Stimulated activated CD4-positive, alpha-beta T cell treated with anti-CD3 and anti-CD28 coated beads, Interleukin-12 subunit alpha, Interleukin-12 subunit beta, amount 100 ng/mL, for 48 hours (primary cell): ENCODE measurements around the gene NPIPB2.
"Not testable (repeated sequence)": the region's sequence is repeated elsewhere in the genome, so short reads cannot be mapped to it uniquely, and the experiment has no call there.

Experiments
- DNase-seq, 3 donors: peaks; one replicate each; pipeline ENCODE4 v3.0.0-alpha.2; 2020; ENCODE audit warnings: low read depth in 2 of 3, low spot score in 1 of 3

NPIPB2 gene

DNA sequence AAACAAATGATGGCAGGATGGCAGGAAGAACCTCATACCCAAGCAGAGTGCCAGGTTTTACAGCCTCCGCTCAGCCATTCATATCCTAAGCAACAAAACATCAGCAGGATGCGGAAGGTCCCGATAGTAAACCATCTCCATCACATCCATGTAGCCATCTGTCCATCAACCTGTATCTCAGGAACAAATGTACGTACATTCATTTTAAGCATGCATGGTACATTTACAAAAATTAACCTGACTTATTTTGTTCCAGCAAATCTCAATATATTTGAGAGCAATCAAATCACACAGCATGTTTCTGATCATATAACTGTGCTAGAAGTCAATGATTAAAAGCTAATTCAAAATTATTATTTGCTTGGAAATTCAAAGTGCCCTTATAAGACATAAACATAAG lies at the start of gene NPIPB2:
TSS of gene NPIPB2 (minus strand) at position 101 of the 400 bp plus-strand sequence. CDS start at position 101, 0 bp downstream.
- DNase-seq: not testable (repeated sequence)

DNA sequence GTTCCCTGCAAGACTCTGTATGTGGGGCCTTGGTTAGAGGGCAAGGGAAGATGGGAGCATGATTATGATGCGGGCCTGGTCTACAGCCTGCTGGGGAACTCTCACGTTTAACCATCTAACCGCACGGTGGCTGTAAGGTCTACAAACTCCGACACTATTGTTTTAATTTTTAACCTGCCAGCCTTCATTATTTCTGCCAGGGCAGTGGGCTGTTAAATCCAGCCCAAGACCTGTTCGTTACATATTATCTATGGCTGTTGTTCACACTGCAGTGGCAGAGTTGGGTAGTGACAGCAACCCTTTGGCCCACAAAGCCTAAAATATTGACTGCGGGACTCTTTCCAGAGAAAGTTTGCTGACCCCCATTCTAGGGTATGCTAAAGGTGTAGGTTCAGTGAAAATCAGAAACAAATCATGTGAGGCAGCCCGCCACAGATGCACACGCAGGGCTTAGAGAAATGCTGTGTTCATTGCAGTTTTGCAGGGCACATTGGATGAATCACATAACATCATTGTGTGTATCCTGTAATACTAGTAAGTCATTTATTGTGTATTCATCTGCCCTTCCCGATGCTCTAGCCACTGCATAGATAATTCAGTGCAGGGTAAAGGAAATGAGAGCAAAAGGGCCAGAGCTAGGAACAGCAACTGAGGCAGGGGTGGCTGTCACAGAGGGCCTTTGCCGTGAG lies 49.0 kb upstream of the NPIPB2 start:
- DNase-seq: no peak

DNA sequence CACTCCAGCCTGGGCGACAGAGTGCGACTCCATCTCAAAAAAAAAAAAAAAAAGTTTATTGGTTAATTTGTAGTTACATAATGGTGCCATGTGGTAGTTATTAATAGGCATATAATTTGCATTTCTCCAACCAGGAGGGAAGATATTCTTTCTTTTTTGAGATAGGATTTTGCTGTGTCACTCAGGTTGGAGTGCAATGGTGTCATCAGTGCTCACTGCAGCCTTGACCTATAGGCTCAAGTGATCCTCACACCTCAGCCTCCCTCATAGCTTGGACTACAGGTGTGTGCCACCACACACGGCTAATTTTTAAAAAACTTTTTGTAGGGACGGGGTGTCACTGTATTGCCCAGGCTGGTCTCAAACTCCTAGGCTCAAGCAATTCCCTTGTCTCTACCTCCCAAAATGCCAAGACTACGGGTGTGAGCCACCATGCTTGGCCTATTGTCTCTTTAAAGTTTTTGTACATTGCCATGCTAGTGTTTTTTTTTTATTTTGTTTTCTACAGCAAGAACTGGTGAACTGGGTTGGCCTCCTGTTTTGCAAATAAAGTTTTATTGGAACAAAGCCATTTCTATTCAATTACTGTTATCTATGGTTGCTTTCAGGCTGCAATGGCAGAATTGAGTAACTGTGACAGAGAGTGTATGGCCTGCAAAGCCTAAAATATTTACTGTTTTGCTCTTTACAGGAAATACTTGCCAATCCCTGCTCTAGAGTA lies 46.6 kb upstream of the NPIPB2 start:
- no peak for DNase-seq

DNA sequence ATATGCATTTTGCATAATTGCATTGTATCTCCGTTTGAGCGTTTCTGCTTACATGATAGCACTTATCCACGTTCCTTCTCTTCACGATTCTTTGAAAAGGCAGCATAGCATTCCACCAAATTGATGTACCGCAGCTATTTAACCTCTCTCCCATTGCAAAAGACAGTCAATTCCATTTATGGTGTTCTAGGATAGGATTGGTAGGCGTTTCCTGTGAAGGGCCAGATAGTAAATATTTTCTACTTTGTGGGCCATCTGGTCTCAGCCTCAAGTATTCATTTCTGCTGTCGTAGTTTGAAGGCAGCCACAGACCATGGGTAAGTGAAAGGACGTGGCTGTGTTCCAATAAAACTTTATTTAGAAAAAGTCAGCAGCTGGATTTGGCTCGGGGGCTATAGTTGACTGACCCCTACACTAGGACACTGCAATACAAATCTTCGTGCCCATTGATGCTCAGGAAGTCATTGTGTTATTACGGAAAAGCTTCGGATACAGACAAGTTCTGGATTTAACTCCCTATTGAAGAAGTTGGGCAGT lies 44.7 kb upstream of the NPIPB2 start:
- no peak for DNase-seq

DNA sequence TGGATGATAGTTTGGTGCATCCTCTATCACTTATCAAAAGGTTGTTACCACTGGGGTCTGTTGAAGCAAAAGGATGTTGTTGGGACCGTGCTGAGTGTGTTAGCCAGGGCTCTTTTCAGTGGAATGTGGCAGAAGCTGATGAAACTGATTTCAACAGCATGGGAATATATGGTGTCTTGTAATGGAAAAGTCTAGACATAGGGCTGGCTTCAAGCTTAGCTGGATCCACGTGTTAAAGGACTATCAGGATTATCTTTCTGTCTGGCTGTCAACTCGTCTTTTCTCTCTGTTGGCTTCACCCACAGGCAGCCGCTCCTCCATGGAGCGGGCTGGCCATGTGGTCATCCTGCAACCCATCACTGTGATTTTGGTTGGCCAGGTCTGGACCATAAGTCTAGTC lies 43.4 kb upstream of the NPIPB2 start:
- no peak for DNase-seq

DNA sequence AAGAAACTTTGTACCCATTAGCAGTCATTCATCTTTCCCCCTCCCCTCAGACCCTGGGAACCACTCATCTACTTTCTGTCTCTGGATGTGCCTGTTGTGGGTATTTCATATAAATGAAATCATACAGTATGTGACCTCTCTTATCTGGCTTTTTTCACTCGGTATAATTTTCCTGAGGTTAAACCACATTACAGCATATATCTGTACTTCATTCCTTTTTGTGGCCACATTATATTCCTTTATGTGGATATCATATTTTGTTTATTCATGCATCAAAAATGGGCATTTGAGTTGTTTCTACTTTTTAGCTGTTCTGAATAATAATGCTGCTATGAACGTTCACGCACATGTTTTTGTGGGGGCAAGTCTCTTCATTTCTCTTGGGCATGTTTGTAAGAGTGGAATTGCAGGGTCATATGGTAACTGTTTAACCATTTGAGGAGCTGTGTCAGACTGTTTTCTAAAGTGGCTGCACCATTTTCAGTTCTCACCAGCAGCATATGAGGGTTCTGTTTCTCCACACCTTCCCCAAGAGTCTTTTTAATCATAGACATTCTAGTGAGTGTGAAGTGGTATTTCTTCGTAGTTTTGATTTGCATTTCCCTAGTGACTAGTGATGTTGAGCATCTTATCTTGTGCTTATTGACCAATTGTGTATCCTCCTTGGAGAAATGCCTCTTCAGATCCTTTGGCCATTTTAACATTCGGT lies 38.4 kb upstream of the NPIPB2 start:
- DNase-seq: no peak

DNA sequence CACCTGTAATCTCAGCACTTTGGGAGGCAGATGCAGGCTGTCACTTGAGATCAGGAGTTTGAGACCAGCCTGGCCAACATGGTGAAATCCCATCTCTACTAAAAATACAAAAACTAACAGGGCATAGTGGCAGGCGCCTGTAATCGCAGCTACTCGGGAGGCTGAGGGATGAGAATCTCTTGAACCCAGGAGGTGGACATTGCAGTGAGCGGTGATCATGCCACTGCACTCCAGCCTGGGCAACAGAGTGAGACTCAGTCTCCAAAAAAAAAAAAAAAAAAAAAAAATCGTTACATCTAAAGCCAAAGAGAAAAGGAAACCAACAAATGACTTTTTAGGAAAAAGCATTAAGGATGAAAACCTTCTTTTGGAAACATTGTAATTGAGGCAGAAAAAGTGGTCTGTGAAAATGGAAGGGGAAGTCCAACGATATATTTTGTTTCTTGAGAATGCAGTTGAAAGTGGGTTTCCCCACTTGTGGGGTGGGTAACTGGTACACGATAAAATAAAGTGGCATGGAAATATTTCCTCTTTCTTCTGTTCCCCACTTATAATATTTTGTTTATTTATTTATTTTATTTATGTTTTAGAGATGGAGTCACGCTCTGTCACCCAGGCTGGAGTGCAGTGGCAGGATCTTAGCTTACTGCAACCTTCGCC lies 37.3 kb upstream of the NPIPB2 start:
- DNase-seq: no peak

DNA sequence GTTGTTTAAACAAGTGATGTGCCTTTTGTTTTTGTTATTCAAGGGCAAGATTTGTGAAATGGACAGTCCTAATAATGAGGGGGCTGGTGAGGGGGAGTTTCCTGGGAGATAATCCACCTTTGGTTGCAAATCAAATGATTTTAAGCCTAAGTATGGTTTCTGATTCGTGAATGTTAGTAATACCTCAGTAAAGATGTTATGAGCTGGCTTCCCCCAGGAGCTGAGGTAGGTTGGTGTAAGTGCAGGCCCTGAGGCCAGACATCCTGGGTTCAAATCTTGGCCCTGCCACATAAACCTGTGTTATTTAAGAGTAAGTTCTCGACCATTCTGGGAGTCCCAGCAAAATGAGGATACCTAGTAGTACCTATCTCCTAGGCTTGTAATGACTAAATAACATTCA lies 36.2 kb upstream of the NPIPB2 start:
- no peak for DNase-seq

DNA sequence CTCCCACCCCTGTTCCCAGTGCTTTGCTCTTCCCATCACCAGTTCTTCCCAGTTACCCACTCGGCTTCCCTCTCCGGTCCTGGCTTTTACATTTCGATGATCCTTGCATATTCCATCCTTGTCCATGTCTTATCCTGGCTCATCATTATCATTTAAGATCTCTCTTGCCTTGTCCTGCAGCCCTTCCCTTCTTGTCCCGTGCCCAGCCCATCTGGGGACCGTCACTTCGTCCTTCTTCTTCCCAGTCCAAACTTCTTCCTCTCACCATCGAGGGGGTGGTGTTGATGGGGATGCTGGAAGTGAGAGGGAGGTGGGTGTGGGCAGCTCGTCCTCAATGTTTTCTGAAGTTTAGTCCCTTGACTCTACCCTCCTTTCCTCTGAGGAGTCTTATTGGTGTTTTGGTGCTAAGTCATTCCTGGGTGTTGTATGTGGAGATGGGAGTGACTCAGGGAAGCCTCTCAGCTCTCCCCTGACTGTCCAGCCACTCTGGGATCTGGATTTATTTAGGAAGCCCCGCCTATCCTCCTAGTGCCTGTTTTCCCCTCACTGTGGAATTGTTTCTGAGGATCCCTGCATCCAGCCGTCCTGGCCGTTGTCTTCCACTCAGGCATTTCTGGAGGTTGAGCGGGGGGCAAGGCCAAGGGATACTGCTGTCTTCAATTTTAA lies 35.7 kb upstream of the NPIPB2 start:
- no peak for DNase-seq

DNA sequence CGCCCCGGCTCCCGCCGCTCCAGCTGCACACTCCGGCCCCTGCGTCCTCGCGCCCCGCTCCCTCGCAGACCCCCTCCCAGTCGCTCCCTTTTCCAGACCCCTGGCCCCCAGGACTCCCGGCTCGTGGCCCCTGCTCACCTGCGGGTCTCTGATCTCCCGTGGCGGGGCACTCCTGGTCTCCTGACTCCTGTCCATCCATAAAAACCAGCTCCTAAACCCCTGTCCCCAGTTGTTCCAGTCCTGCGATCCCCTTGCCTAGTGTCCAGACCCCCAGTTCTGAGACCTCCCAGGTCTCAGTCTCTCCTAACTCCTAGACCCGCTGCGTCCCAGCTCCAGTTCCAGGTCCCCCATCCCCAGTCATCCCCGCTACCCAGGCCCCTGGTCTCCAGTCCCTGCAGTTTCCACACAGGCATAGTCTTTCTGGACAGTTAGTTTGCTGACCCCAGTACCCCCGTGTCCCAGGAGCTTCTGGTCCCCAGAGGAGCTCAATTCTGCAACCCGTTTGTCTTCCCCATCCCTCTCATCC lies 35.1 kb upstream of the NPIPB2 start:
- no peak for DNase-seq

DNA sequence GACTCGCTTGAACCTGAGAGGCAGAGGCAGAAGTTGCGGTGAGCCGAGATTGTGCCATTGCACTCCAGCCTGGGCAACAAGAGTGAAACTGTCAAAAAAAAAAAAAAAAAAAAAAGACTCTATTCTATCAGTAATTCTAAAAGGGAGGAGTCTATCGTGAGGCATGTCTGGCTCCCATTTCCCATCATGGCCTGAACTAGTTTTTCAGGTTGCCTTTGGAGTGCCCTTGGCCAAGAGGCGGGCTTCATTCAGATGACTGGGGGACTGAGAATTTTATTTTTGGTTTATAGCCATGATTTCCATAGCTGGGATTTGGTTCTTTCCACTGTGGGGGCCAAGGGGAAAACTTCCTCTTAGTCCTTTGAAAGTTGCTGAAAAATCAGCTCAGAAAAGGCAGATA lies 31.2 kb upstream of the NPIPB2 start:
- DNase-seq: no peak

DNA sequence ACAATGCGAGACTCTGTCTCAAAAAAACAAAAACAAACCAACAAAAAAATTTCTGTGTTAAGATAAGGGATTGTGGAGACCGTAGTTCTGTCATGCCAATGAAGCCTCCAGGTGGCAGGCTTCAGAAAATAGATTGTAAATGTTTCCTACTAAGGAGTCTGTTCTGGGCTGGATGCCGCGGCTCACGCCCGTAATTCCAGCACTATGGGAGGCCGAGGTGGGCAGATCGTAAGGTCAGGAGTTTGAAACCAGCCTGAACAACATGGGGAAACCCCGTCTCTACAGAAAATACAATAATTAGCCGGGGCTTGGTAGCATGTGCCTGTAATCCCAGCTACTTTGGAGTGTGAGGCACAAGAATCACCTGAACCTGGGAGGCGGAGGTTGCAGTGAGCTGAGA lies 30.3 kb upstream of the NPIPB2 start:
- no peak for DNase-seq

DNA sequence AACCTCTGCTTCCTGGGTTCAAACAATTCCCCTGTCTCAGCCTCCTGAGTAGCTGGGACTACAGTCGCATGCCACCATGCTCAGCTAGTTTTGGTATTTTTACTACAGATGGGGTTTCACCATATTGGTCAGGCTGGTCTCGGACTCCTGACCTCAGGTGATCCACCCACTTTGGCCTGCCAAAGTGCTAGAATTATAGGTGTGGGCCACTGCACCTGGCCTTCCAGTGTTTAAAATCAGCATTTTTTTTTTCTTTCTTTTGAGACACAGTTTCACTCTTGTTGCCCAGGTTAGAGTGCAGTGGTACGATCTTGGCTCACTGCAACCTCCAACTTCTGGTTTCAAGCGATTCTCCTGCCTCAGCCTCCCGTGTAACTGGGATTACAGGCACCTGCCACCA lies 28.4 kb upstream of the NPIPB2 start:
- not testable (repeated sequence) for DNase-seq

DNA sequence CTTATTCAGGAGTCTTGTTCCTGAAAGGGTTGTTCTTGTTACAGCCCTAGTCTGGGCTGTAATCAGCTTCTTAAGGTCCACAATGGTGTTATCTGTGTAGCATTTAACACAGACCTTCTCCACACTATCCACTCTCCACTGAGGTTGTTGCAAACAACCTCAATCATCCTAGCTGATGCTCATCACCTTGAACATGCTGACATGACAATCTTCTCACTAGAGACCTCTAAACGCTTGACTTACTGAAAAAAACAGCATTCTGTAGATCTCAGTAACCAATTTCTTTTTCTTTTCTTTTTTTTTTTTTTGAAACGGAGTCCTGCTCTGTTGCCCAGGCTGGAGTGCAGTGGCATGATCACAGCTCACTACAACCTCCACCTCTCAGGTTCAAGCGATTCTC lies 26.7 kb upstream of the NPIPB2 start:
- no peak for DNase-seq

DNA sequence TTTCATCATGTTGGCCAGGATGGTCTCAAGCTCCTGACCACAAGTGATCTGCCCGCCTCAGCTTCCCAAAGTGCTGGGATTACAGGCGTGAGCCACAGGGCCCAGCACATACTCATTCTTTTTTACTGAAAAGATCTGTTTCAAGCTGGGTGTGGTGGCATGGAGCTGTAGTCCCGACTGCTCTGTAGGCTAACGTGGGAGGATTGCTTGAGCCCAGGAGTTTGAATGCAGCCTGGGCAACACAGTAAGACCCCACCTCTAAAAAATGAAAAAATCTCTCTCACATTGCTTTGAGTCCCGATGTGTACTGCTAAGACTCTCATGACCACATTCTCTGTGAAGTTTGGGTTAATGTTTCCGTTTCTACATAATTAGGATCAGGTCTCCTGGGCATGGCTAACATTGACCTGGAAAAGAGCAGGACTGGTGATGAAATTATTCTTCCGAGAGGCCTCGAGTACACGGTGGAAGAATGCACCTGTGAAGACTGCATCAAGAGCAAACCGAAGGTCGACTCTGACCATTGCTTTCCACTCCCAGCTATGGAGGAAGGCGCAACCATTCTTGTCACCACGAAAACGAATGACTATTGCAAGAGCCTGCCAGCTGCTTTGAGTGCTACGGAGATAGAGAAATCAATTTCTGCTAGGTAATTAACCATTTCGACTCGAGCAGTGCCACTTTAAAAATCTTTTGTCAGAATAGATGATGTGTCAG lies 25.5 kb upstream of the NPIPB2 start:
- no peak for DNase-seq

DNA sequence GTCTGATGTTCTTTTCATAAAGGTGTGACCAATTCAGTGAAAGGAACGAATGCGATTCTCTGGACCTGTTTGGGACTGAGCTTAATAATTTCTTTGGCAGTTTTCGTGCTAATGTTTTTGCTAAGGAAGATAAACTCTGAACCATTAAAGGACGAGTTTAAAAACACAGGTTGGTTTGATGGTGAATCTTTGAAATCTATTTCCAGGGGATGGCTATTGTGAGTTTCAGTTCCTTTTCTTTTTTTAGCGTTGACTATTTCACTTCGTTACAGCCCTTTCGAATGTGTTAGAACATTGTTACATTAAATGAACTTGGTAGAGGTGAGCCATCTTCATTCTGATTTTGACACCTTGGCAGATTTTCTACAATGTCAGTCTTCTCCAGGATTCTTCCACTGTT lies 24.3 kb upstream of the NPIPB2 start:
- no peak for DNase-seq

DNA sequence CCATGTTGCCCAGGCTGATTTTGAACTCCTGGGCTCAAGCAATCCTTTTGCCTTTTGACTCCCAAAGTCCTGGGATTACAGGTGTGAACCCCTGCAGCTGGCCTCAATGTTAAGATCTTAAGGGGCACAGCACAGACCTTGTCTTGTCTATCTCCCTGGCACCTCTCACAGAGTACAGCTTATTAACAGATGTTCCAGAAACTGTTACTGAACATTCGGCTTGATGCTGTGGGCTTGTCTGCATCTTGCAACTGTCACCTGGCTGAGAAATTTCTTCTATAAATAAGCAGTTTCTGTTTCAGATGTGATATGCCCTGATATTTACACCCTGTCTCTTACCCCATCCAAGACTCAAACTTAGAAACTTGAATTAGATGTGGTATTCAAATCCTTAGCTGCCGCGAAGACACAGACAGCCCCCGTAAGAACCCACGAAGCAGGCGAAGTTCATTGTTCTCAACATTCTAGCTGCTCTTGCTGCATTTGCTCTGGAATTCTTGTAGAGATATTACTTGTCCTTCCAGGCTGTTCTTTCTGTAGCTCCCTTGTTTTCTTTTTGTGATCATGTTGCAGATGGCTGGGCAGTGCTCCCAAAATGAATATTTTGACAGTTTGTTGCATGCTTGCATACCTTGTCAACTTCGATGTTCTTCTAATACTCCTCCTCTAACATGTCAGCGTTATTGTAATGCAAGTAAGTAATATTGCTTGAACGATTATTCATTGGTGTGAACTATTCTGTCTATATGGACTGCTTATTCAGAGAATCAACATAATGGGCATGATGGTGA lies 23.1 kb upstream of the NPIPB2 start, which contains the start of gene TNFRSF17:
TSS of gene TNFRSF17 (plus strand) at position 450 of the 791 bp plus-strand sequence. CDS start at position 565, 115 bp downstream.
- no peak for DNase-seq

DNA sequence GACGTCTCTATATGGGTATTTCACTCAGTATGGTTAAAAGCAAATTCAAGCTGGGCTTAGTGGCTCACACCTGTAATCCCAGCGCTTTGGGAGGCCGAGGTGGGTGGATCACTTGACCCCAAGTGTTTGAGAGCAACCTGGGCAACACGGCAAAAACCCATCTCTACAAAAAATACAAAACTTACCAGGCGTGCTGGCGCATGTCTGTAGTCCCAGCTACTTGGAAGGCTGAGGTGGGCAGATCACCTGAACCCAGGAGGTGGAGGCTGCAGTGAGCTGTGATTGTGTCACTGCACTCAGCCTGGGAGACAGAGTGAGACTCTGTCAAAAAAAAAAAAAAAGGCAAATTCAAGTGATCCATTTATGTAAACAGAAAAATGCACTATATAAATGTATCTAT lies 21.9 kb upstream of the NPIPB2 start:
- no peak for DNase-seq

DNA sequence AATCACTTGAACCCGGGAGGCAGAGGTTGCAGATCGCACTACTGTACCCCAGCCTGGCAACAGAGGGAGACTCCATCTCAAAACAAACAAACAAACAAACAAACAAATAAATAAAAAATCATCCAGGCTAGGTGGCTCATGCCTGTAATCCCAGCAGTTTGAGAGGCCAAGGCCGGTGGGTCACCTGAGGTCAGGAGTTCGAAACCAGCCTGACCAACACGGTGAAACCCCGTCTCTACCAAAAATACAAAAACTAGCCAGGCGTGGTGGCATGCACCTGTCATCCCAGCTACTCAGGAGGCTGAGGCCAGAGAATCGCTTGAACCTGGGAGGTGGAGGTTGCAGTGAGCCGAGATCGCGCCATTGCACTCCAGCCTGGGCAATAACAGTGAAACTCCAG lies 21.1 kb upstream of the NPIPB2 start:
- not testable (repeated sequence) for DNase-seq
